ENCODE results near the gene CAB39L. TPM values are rescaled to one million over a fixed set of nuclear protein-coding genes. Genes with fewer than 3 reads are reported as not detected.
A peak's percentile ranks its signal among the peaks of the same experiment; 100 is the strongest.

CAB39L gene
- total and polyA plus RNA-seq, 2 of the 13 experiments (the other 11 are each of a cell fraction or from before 2014, with no cell fraction given): 3.1 to 6.1 TPM

DNA sequence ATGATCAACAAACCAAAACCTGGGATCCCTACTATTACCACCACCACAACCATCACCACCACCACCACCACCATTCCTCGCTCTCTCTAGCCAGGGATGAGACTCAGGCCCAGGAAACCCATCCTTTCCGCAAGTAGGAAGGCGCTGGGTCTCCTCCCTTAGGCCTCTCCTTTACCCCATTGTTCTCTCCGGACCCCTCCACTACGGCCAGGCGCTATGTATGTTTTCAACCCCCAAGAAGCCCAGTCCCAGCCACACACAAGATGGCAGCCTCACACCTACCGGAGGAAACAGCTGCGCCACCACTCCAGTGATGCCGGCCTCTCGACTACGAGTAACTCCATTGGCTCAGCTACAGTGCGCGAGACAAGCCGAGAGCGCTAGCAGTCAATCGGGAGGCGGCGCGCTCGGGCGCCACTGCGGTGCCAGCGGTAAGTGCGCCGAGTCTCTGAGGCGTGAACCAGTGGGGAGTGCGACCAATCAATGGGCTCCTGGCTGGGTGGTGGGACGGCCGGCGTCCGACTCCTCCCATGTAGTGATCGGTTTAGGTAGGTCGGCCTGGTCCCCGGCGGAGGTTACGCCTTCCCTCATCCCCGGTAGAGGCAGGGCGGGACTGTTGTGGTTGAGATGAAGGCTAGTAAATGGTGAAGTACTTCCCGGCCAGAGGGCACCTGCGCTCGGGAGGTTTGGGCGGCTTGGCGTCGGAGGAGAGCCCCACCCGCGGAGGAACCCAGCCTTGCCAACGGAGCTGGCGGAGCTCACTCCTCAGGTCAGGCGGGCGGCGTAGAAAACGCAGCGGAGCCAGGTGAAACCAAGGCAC is at the start of gene CAB39L, which contains the start of gene SETDB2 (continued):
- TF ChIP-seq, protein P1, sequence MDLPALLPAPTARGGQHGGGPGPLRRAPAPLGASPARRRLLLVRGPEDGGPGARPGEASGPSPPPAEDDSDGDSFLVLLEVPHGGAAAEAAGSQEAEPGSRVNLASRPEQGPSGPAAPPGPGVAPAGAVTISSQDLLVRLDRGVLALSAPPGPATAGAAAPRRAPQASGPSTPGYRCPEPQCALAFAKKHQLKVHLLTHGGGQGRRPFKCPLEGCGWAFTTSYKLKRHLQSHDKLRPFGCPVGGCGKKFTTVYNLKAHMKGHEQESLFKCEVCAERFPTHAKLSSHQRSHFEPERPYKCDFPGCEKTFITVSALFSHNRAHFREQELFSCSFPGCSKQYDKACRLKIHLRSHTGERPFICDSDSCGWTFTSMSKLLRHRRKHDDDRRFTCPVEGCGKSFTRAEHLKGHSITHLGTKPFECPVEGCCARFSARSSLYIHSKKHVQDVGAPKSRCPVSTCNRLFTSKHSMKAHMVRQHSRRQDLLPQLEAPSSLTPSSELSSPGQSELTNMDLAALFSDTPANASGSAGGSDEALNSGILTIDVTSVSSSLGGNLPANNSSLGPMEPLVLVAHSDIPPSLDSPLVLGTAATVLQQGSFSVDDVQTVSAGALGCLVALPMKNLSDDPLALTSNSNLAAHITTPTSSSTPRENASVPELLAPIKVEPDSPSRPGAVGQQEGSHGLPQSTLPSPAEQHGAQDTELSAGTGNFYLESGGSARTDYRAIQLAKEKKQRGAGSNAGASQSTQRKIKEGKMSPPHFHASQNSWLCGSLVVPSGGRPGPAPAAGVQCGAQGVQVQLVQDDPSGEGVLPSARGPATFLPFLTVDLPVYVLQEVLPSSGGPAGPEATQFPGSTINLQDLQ (CRISPR knock-in tag; IDR thresholded peaks at IDR 0.05): no peak
- peak; percentile 21; the same call in 1 of the 2 replicates for TF ChIP-seq ZZZ3 (CRISPR knock-in tag; IDR thresholded peaks at IDR 0.05; ENCODE audit: borderline replicate concordance)
- TF ChIP-seq YEATS2 (CRISPR knock-in tag; IDR thresholded peaks at IDR 0.05; ENCODE audit: borderline replicate concordance): peak; percentile 61
- TF ChIP-seq ZNF335 (CRISPR knock-in tag; IDR thresholded peaks at IDR 0.05): no peak
- TF ChIP-seq, protein P2, sequence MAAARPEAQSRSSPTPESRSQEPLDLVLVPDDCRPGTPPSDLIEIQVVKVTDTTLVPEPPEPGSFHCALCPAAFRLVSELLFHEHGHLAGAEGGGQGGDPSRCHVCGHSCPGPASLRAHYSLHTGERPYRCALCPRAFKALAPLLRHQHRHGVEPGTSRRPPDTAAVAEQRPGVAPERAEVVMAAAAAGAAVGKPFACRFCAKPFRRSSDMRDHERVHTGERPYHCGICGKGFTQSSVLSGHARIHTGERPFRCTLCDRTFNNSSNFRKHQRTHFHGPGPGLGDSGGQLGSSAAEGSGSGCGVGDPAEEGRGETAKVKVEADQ (CRISPR knock-in tag; IDR thresholded peaks at IDR 0.05; ENCODE audit: borderline replicate concordance): peak; percentile 100
- peak; percentile 46 for TF ChIP-seq RAD21 (CRISPR knock-in tag; IDR thresholded peaks at IDR 0.05)
- TF ChIP-seq SP1 (IDR thresholded peaks at IDR 0.05): no peak
- TF ChIP-seq SP1 (CRISPR knock-in tag; IDR thresholded peaks at IDR 0.05): peak; percentile 73
- TF ChIP-seq, protein P3, sequence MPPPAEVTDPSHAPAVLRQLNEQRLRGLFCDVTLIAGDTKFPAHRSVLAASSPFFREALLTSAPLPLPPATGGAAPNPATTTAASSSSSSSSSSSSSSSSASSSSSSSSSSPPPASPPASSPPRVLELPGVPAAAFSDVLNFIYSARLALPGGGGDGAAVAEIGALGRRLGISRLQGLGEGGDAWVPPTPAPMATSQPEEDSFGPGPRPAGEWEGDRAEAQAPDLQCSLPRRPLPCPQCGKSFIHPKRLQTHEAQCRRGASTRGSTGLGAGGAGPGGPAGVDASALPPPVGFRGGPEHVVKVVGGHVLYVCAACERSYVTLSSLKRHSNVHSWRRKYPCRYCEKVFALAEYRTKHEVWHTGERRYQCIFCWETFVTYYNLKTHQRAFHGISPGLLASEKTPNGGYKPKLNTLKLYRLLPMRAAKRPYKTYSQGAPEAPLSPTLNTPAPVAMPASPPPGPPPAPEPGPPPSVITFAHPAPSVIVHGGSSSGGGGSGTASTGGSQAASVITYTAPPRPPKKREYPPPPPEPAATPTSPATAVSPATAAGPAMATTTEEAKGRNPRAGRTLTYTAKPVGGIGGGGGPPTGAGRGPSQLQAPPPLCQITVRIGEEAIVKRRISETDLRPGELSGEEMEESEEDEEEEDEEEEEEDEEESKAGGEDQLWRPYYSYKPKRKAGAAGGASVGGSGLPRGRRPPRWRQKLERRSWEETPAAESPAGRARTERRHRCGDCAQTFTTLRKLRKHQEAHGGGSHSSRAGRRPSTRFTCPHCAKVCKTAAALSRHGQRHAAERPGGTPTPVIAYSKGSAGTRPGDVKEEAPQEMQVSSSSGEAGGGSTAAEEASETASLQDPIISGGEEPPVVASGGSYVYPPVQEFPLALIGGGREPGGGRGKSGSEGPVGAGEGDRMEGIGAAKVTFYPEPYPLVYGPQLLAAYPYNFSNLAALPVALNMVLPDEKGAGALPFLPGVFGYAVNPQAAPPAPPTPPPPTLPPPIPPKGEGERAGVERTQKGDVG (CRISPR knock-in tag; IDR thresholded peaks at IDR 0.05; ENCODE audit: borderline replicate concordance): 0 out of 2 replicates have a peak, but pooled peaks have one; percentile 41
- TF ChIP-seq, protein P4, sequence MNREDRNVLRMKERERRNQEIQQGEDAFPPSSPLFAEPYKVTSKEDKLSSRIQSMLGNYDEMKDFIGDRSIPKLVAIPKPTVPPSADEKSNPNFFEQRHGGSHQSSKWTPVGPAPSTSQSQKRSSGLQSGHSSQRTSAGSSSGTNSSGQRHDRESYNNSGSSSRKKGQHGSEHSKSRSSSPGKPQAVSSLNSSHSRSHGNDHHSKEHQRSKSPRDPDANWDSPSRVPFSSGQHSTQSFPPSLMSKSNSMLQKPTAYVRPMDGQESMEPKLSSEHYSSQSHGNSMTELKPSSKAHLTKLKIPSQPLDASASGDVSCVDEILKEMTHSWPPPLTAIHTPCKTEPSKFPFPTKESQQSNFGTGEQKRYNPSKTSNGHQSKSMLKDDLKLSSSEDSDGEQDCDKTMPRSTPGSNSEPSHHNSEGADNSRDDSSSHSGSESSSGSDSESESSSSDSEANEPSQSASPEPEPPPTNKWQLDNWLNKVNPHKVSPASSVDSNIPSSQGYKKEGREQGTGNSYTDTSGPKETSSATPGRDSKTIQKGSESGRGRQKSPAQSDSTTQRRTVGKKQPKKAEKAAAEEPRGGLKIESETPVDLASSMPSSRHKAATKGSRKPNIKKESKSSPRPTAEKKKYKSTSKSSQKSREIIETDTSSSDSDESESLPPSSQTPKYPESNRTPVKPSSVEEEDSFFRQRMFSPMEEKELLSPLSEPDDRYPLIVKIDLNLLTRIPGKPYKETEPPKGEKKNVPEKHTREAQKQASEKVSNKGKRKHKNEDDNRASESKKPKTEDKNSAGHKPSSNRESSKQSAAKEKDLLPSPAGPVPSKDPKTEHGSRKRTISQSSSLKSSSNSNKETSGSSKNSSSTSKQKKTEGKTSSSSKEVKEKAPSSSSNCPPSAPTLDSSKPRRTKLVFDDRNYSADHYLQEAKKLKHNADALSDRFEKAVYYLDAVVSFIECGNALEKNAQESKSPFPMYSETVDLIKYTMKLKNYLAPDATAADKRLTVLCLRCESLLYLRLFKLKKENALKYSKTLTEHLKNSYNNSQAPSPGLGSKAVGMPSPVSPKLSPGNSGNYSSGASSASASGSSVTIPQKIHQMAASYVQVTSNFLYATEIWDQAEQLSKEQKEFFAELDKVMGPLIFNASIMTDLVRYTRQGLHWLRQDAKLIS (CRISPR knock-in tag; IDR thresholded peaks at IDR 0.05): no peak
- TF ChIP-seq, protein P5, sequence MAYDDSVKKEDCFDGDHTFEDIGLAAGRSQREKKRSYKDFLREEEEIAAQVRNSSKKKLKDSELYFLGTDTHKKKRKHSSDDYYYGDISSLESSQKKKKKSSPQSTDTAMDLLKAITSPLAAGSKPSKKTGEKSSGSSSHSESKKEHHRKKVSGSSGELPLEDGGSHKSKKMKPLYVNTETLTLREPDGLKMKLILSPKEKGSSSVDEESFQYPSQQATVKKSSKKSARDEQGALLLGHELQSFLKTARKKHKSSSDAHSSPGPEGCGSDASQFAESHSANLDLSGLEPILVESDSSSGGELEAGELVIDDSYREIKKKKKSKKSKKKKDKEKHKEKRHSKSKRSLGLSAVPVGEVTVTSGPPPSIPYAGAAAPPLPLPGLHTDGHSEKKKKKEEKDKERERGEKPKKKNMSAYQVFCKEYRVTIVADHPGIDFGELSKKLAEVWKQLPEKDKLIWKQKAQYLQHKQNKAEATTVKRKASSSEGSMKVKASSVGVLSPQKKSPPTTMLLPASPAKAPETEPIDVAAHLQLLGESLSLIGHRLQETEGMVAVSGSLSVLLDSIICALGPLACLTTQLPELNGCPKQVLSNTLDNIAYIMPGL (CRISPR knock-in tag; IDR thresholded peaks at IDR 0.05; ENCODE audit: borderline replicate concordance in 1 of 2, low read depth in 1 of 2): peak; percentile 73 to 79
- TF ChIP-seq HNRNPLL (IDR thresholded peaks at IDR 0.05; ENCODE audit: low read depth, low read length, poor library complexity, severe bottlenecking): peak; percentile 100

Data from HepG2 (cell line).